Common myeloid progenitor, CD34-positive (primary cell): ENCODE measurements around the gene RUFY1.

ENCODE experiments used
- CTCF ChIA-PET: fragments of 350-600 bp; sonication (Branson Sonifier 250); formaldehyde crosslinking; loops from one replicate; lab custom pipeline; 2021; ENCODE audit warnings: antibody characterized with exemption; lab: Charles Lee
- POLR2A ChIA-PET: fragments of 350-600 bp; sonication (Branson Sonifier 250); formaldehyde crosslinking; loops from one replicate; lab custom pipeline; 2021; ENCODE audit warnings: antibody characterized with exemption; lab: Charles Lee
- DNase-seq, 3 donors: peaks; one replicate each; pipeline versions ENCODE4 v3.0.0 to v3.0.0-alpha.2; 2013
- H3K27ac ChIP-seq, 2 experiments: 1 replicate in 1 of 2; 2 replicates in 1 of 2; pipeline ENCODE4 v1.7.0; 2013; ENCODE audit warnings: inconsistent platforms in 2 of 2, low read length in 2 of 2, mild to moderate bottlenecking in 2 of 2, low read depth in 1 of 2, moderate library complexity in 1 of 2; ENCODE audit not compliant: severe bottlenecking in 2 of 2, insufficient read depth in 1 of 2, poor library complexity in 1 of 2
- H3K27me3 ChIP-seq, 5 experiments: replicated peaks in 2 of 5; 1 replicate in 3 of 5; 2 replicates in 2 of 5; pipeline versions ENCODE4 v1.6.1 to v1.7.0; 2013; ENCODE audit warnings: low read length in 4 of 5, mild to moderate bottlenecking in 2 of 5, moderate library complexity in 2 of 5, inconsistent platforms in 1 of 5; ENCODE audit not compliant: insufficient read depth in 5 of 5, control insufficient read depth in 4 of 5
- H3K36me3 ChIP-seq, 4 experiments: 1 replicate in 2 of 4; 2 replicates in 2 of 4; pipeline versions ENCODE4 v1.6.1 to v1.7.0; 2013; ENCODE audit warnings: low read length in 3 of 4, control low read depth in 1 of 4, mild to moderate bottlenecking in 1 of 4; ENCODE audit not compliant: control insufficient read depth in 4 of 4, insufficient read depth in 4 of 4
- H3K4me1 ChIP-seq, 4 experiments: 1 replicate in 3 of 4; 2 replicates in 1 of 4; pipeline versions ENCODE4 v1.6.1 to v1.7.1; 2013; ENCODE audit warnings: low read length in 3 of 4, mild to moderate bottlenecking in 3 of 4, control low read depth in 1 of 4, inconsistent platforms in 1 of 4, moderate library complexity in 1 of 4; ENCODE audit not compliant: control insufficient read depth in 4 of 4, insufficient read depth in 4 of 4; ENCODE audit errors: control extremely low read depth in 1 of 4
- H3K4me3 ChIP-seq, 7 experiments: 1 replicate in 4 of 7; 2 replicates in 3 of 7; pipeline versions ENCODE4 v1.5.1 to v1.7.0; 2013; ENCODE audit warnings: mild to moderate bottlenecking in 7 of 7, low read length in 6 of 7, moderate library complexity in 6 of 7, inconsistent platforms in 2 of 7, low read depth in 2 of 7, control low read depth in 1 of 7; ENCODE audit not compliant: insufficient read depth in 4 of 7, control insufficient read depth in 1 of 7; ENCODE audit errors: extremely low read depth in 1 of 7
- H3K9me3 ChIP-seq, 5 experiments: 1 replicate in 4 of 5; 2 replicates in 1 of 5; pipeline versions ENCODE4 v1.6.1 to v1.7.1; 2013; ENCODE audit warnings: low read length in 4 of 5, mild to moderate bottlenecking in 2 of 5, inconsistent platforms in 1 of 5, low read depth in 1 of 5, moderate library complexity in 1 of 5; ENCODE audit not compliant: control insufficient read depth in 4 of 5, insufficient read depth in 2 of 5; ENCODE audit errors: control extremely low read depth in 1 of 5
- WGBS: methylation state at CpG from one replicate; pipeline ENCODE4 v1.1.5; 2013; ENCODE audit not compliant: insufficient coverage; 5-methylcytosine and 5-hydroxymethylcytosine counted together

RUFY1 gene

DNA sequence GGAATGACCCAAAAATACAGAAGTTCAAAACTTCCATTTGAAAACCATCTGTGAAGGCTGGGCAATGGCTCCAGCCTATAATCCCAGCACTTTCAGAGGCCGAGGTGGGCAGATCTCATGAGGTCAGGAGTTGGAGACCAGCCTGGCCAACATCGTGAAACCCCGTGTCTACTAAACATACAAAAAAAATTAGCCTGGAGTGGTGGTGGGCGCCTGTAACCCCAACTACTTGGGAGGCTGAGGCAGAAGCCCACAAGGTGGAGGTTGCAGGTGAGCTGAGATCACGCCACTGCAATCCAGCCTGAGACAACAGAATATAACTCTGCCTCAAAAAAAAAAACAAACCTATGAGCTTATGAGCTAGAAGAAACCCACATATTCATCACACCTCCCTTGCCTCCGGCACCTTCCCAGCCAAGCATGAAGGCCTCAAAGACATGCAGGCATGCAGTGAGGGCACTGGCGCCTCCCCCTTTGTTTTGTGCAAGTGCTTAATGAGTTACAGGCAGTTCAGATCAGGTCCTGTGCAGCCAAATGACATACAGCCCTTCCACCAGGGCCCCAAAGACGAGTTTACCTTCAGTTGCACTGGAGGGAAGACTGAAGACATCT, 63.2 kb downstream of the RUFY1 start:
- Histone ChIP-seq H3K27me3 (no peaks in the 10 kb centered on the region), H3K4me1 (peaks cover 0 to 5% (median under 1%) of the 10 kb centered on the region in 4 experiments), H3K36me3 (peaks cover 27 to 94% (median 72%) of the 10 kb centered on the region in 4 experiments), H3K4me3 (no peak overlapping the region), H3K9me3 (no peaks in the 10 kb centered on the region), H3K27ac (no peak overlapping the region)
- CTCF ChIA-PET = interaction anchor here (1.2 to 2.6 kb wide), 3 partner anchors 10 to 56 kb away, joined by 4 to 10 read pairs (median 5); partner anchors contain the start of gene HNRNPH1
- DNase-seq = peak in 2 of 3 donors; percentile 44 to 53
- WGBS = 81% methylated on average over 4 of the region's 8 CpGs
- POLR2A ChIA-PET = interaction anchor here (0.6 to 3.8 kb wide), 2 partner anchors 9 to 40 kb away, joined by 5 to 31 read pairs; partner anchors contain the start of gene HNRNPH1

DNA sequence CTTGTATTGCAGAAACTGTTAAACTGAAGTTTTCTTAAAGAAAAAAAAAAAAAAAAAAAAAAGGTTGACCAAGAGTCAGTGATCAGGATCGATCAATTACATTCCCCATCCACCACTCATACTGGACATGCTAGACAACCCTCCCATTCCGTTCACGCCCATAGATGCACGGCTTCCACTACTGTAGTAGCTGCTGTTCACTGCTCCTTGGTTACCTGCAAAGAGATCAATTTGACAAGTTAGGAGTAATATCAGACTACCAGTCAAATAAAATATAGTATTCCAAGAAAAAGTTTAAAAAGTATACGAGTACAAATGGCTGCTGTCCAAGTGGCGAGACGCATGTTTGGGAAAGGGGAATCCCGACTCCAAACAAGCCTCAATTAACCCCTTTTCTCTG, 64.4 kb downstream of the RUFY1 start:
- Histone ChIP-seq H3K4me3 (no peak overlapping the region), H3K36me3 (peaks cover 32 to 96% (median 74%) of the 10 kb centered on the region in 4 experiments), H3K27ac (no peak overlapping the region), H3K4me1 (peaks cover 4 to 17% (median 7%) of the 10 kb centered on the region in 4 experiments), H3K27me3 (no peaks in the 10 kb centered on the region), H3K9me3 (no peaks in the 10 kb centered on the region)
- 96% methylated on average over 7 of the region's 8 CpGs for WGBS
- ChIA-PET CTCF (interaction anchor here (2.6 kb wide), 1 partner anchor 55 kb away, joined by 10 read pairs; no protein-coding TSS in a partner anchor), POLR2A (interaction anchor here (0.6 to 3.8 kb wide), 2 partner anchors 8 to 17 kb away, joined by 7 to 31 read pairs; partner anchors contain the start of gene HNRNPH1)
- no peak for DNase-seq

DNA sequence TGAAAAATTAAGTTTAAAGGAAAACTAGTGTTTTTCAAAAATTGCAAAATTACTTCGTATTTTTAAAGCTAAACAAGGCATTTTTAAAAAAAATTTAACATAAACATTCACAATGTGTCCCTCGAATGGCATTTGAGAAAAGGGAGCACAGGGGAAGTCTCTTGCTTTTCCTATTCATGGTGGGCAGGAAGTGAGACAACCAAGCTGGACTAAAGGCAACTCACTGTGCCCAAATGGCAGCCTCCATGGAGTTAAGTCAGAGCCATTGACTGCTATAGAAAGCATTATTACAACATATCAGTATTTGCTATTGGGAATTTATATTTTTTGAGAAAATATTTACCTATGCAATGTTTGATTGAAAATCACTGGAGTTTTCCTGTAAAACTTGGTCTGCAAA, 64.8 kb downstream of the RUFY1 start:
- DNase-seq = no peak
- POLR2A ChIA-PET = interaction anchor here (3.8 kb wide), 1 partner anchor 8 kb away, joined by 31 read pairs; the partner anchor contains the start of gene HNRNPH1
- 43% methylated on average over 1 of the region's 2 CpGs for WGBS
- Histone ChIP-seq H3K9me3 (no peaks in the 10 kb centered on the region), H3K27me3 (no peaks in the 10 kb centered on the region), H3K4me3 (no peak overlapping the region), H3K36me3 (peaks cover 34 to 96% (median 74%) of the 10 kb centered on the region in 4 experiments), H3K4me1 (peaks cover 8 to 21% (median 11%) of the 10 kb centered on the region in 4 experiments), H3K27ac (no peak overlapping the region)
- CTCF ChIA-PET = interaction anchor here (1.1 to 2.6 kb wide), 2 partner anchors 52 to 54 kb away, joined by 3 to 10 read pairs; no protein-coding TSS in a partner anchor

GRCh38 chr5:179616002-179616594, 65.7 kb downstream of the RUFY1 start:
- ChIA-PET CTCF (interaction anchor here (1.0 to 2.6 kb wide), 4 partner anchors 8 to 53 kb away, joined by 3 to 10 read pairs (median 4); no protein-coding TSS in a partner anchor), POLR2A (no interaction called here)
- H3K4me1 ChIP-seq = peaks cover 16 to 30% (median 20%) of the 10 kb centered on the region in 4 experiments
- H3K4me3 ChIP-seq = no peak overlapping the region
- H3K27me3 ChIP-seq = no peaks in the 10 kb centered on the region
- H3K36me3 ChIP-seq = peaks cover 41 to 96% (median 73%) of the 10 kb centered on the region in 4 experiments
- DNase-seq = no peak
- 100% methylated on average over 2 of the region's 9 CpGs for WGBS
- H3K9me3 ChIP-seq = no peaks in the 10 kb centered on the region
- H3K27ac ChIP-seq = peak overlapping the region in 1 of 2 experiments; percentile 26

- 94% methylated on average over 5 of the region's 7 CpGs for WGBS
- peak overlapping the region in 1 of 2 experiments; percentile 20 for H3K27ac ChIP-seq
- no peaks in the 10 kb centered on the region for H3K27me3 ChIP-seq
- ChIA-PET CTCF (interaction anchor here (1.4 to 1.6 kb wide), 2 partner anchors 10 to 28 kb away, joined by 3 to 6 read pairs; no protein-coding TSS in a partner anchor), POLR2A (no interaction called here)
- H3K4me3 ChIP-seq = no peak overlapping the region
- peaks cover 24 to 42% (median 30%) of the 10 kb centered on the region in 4 experiments for H3K4me1 ChIP-seq
- no peak for DNase-seq
- H3K9me3 ChIP-seq = no peaks in the 10 kb centered on the region
- H3K36me3 ChIP-seq = peaks cover 41 to 93% (median 67%) of the 10 kb centered on the region in 4 experiments
Measured at GRCh38 chr5:179617930-179618329, 67.6 kb downstream of the RUFY1 start.

GRCh38 chr5:179618923-179619554, 68.7 kb downstream of the RUFY1 start:
- Histone ChIP-seq H3K4me1 (peaks cover 27 to 45% (median 32%) of the 10 kb centered on the region in 4 experiments), H3K27ac (peak overlapping the region in 1 of 2 experiments; percentile 83), H3K36me3 (peaks cover 35 to 81% (median 58%) of the 10 kb centered on the region in 4 experiments), H3K9me3 (no peaks in the 10 kb centered on the region), H3K27me3 (no peaks in the 10 kb centered on the region), H3K4me3 (peak overlapping the region in 3 of 7 experiments; percentile 72 to 99 (median 81))
- POLR2A ChIA-PET = no interaction called here
- CTCF ChIA-PET = interaction anchor here (1.5 to 2.3 kb wide), 2 partner anchors 8 to 13 kb away, joined by 5 to 7 read pairs; no protein-coding TSS in a partner anchor
- DNase-seq = no peak
- WGBS = 0% methylated on average over 1 of the region's 6 CpGs
